OCI-LY3 (cell line): ENCODE measurements around the gene PTPRJ.

ENCODE experiments used
- EZH2phosphoT487 ChIP-seq: fragments of 200-600 bp; shearing (Covaris generic); IDR thresholded peaks from 2 replicates; pipeline ENCODE4 v1.6.1; 2018; ENCODE audit warnings: antibody characterized with exemption, mixed run types, low read depth
- TF ChIP-seq, protein P1 (sequence below): fragments of 200-600, 300-600 bp; sonication (generic); IDR thresholded peaks from 2 replicates; pipeline ENCODE4 v1.5.1; 2014; ENCODE audit warnings: antibody characterized with exemption, low read length, low read depth

DNA sequence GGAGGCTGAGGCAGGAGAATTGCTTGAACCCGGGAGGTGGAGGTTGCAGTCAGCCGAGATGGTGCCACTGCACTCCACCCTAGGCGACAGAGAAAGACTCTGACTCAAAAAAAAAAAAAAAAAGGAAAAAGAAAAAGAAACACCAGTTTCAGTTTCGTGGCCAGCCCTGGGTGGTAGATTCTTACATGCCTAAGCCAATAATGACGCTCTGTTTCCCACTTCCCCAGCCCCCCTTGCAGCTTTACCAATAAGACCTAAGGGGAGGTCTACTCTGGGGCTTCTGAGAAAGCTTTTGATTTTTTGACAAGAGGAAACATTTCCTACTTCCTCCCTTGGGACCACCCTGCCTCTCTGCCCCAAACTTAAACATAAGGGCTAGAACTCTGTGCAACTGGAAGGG lies 30.0 kb upstream of the PTPRJ start:
- TF ChIP-seq, protein P1, sequence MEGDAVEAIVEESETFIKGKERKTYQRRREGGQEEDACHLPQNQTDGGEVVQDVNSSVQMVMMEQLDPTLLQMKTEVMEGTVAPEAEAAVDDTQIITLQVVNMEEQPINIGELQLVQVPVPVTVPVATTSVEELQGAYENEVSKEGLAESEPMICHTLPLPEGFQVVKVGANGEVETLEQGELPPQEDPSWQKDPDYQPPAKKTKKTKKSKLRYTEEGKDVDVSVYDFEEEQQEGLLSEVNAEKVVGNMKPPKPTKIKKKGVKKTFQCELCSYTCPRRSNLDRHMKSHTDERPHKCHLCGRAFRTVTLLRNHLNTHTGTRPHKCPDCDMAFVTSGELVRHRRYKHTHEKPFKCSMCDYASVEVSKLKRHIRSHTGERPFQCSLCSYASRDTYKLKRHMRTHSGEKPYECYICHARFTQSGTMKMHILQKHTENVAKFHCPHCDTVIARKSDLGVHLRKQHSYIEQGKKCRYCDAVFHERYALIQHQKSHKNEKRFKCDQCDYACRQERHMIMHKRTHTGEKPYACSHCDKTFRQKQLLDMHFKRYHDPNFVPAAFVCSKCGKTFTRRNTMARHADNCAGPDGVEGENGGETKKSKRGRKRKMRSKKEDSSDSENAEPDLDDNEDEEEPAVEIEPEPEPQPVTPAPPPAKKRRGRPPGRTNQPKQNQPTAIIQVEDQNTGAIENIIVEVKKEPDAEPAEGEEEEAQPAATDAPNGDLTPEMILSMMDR, result no peak
- no peak for TF ChIP-seq EZH2phosphoT487
